ENCODE data around the gene TCF23. TPM values are rescaled to one million over a fixed set of nuclear protein-coding genes. Genes with fewer than 3 reads are reported as not detected.

TCF23 gene
- total RNA-seq, 1 experiment from 2014 or later: 0.13 TPM

Other genes starting within 250 kb of the TCF23 start
- 4.9 to 10.3 TPM (median 6.0 TPM) in 3 replicates for gene MAPRE3, start 178.4 kb upstream of the TCF23 start, total RNA-seq (2021)
- gene TMEM214, start 116.0 kb upstream of the TCF23 start, total RNA-seq (2021): 46.4 to 57.1 TPM (median 48.9 TPM) in 3 replicates
- 43.0 to 57.1 TPM (median 55.6 TPM) in 3 replicates for gene AGBL5, start 97.3 kb upstream of the TCF23 start, total RNA-seq (2021)
- 210 to 239 TPM (median 226 TPM) in 3 replicates for gene OST4, start 77.3 kb upstream of the TCF23 start, total RNA-seq (2021)
- gene EMILIN1, start 70.4 kb upstream of the TCF23 start, total RNA-seq (2021): 3.0 to 4.0 TPM (median 3.5 TPM) in 3 replicates
- gene KHK, start 62.2 kb upstream of the TCF23 start, total RNA-seq (2021): 15.5 to 17.4 TPM (median 17.4 TPM) in 3 replicates
- 3.5 to 4.0 TPM (median 3.8 TPM) in 3 replicates for gene CGREF1, start 29.9 kb upstream of the TCF23 start, total RNA-seq (2021)
- gene ABHD1, start 25.2 kb upstream of the TCF23 start, total RNA-seq (2021): 0.31 to 0.62 TPM (median 0.53 TPM) in 3 replicates
- gene PREB, start 14.4 kb upstream of the TCF23 start, total RNA-seq (2021): 56.7 to 69.2 TPM (median 56.7 TPM) in 3 replicates
- not detected in 3 replicates for gene PRR30, start 9.6 kb upstream of the TCF23 start, total RNA-seq (2021)
- gene ATRAID, start 63.0 kb downstream of the TCF23 start, total RNA-seq (2021): 97.2 to 115 TPM (median 109 TPM) in 3 replicates
- 80.8 to 111 TPM (median 86.4 TPM) in 3 replicates for gene SLC5A6, start 63.3 kb downstream of the TCF23 start, total RNA-seq (2021)
- gene CAD, start 68.4 kb downstream of the TCF23 start, total RNA-seq (2021): 145 to 178 TPM (median 150 TPM) in 3 replicates
- 8.0 to 8.9 TPM (median 8.1 TPM) in 3 replicates for gene SLC30A3, start 114.0 kb downstream of the TCF23 start, total RNA-seq (2021)
- 0.18 to 0.44 TPM (median 0.34 TPM) in 3 replicates for gene DNAJC5G, start 126.4 kb downstream of the TCF23 start, total RNA-seq (2021)
- 3.0 to 3.4 TPM (median 3.3 TPM) in 3 replicates for gene TRIM54, start 133.4 kb downstream of the TCF23 start, total RNA-seq (2021)
- 0.68 to 1.2 TPM (median 0.71 TPM) in 3 replicates for gene UCN, start 159.4 kb downstream of the TCF23 start, total RNA-seq (2021)
- gene MPV17, start 174.1 kb downstream of the TCF23 start, total RNA-seq (2021): 51.5 to 60.4 TPM (median 59.3 TPM) in 3 replicates
- gene GTF3C2, start 207.8 kb downstream of the TCF23 start, total RNA-seq (2021): 103 to 123 TPM (median 107 TPM) in 3 replicates
- 46.6 to 53.6 TPM (median 49.1 TPM) in 3 replicates for gene EIF2B4, start 221.3 kb downstream of the TCF23 start, total RNA-seq (2021)
- gene SNX17, start 221.6 kb downstream of the TCF23 start, total RNA-seq (2021): 72.5 to 75.3 TPM (median 74.7 TPM) in 3 replicates
- 23.6 to 27.4 TPM (median 24.5 TPM) in 3 replicates for gene ZNF513, start 231.7 kb downstream of the TCF23 start, total RNA-seq (2021)